HG03558 (cell line): ENCODE data around the gene SIM2.

ENCODE experiments used
- ATAC-seq: cut with Tn5 transposase; IDR thresholded peaks from one replicate; pipeline ENCODE4 v1.9.1; 2021; ENCODE audit warnings: moderate number of reproducible peaks; ENCODE audit not compliant: unreplicated experiment; ENCODE audit errors: extremely low read depth

The SIM2 gene

DNA sequence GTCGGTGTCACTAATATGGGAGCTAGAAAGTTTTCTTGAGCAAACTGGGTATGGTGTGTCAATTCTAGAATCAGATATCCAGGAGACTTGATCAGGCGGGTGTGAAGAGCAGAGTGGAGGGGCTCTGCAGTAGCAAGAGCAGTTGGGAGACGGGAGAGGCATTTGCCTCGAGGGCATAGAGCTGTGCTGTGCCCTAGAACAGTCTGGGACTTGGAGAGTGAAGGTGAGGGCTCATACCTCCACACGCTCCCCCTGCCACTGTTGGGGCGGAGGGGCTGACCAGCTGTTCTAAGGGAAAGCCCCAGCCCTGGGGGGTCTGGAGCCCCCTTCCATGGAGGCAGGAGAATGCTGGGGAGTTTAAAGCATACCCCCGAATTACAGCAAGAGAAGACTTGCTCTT, 33.8 kb downstream of the SIM2 start:
- no peak for ATAC-seq

- ATAC-seq = no peak
Observed at GRCh38 chr21:36733857-36734256, 34.9 kb downstream of the SIM2 start.

GRCh38 chr21:36734367-36735200, 35.7 kb downstream of the SIM2 start:
- no peak for ATAC-seq

- no peak for ATAC-seq
Observed at GRCh38 chr21:36735201-36735515, 36.2 kb downstream of the SIM2 start.

- ATAC-seq = no peak
Observed at GRCh38 chr21:36735724-36736320, 36.9 kb downstream of the SIM2 start.

DNA sequence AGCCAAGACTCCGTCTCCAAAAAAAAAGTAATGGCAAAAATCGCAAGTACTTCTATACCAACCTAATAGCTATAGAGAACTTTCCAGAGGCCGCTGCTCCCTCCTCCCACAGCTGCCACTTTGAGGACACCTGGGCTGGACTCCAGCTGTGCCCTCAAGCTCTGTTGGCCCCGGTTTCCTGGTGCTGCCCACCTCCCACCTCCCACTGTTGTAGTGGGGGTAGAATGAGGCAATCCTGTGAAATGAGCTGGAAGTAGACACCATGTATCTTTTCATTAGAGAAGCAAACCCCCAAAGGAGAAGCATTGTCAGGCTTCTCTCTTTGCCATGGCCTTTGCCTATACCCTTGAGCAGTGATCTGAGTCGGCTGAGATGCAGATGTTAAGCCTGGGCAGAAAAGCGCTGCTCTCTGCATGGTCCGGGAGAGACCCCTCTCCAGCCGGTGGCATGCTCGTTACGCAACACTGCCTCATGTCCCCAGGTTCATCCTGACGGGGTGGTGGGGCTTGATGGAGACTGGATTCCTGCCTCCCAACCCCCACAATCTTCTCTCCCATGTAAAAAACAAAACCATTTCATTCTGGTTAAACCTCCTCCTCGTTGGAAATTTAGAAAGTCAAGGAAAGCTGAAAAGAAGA, 39.7 kb downstream of the SIM2 start:
- ATAC-seq = no peak

- ATAC-seq = no peak
Observed at GRCh38 chr21:36741506-36741905, 42.6 kb downstream of the SIM2 start.

- no peak for ATAC-seq
Observed at GRCh38 chr21:36743008-36743407, 44.1 kb downstream of the SIM2 start.

DNA sequence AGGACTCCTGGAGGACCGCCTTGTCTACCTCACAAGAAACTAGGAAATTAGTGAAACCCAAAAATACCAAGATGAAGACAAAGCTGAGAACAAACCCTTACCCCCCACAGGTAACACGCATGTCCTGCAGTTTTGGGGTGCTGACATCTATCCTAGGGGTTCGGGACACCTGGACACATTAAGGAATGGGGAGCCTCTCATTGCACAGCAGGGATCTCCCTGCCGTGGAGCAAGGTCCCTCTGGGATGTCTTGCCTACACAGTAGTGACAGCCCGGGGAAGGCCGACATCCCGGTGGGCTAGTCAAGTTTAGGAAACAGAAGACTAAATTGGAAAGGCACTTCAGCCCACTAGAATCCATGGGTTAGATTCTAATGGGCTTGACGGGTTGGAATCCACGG, 44.5 kb downstream of the SIM2 start:
- no peak for ATAC-seq

GRCh38 chr21:36744190-36744559, 45.3 kb downstream of the SIM2 start:
- no peak for ATAC-seq

GRCh38 chr21:36744560-36745231, 45.8 kb downstream of the SIM2 start:
- ATAC-seq = no peak

DNA sequence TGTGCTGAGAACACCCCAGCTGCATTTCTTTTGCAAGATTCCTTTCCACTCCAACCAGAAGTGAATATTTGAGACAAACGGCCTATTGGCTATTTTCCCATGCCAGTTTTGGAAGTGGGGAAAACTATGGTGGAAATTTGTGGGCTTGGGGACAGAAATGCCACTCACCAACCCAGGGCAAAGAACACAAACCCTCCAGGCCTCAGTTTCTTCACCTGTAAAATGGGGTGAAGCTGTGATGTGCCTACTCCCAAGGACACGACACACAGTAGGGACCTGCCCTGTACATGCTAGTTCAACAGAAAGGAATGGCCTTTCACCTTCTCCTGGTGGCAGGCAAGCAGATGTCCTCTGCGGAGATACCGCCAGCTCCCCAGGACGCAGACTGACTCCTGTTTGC, 46.5 kb downstream of the SIM2 start:
- no peak for ATAC-seq

DNA sequence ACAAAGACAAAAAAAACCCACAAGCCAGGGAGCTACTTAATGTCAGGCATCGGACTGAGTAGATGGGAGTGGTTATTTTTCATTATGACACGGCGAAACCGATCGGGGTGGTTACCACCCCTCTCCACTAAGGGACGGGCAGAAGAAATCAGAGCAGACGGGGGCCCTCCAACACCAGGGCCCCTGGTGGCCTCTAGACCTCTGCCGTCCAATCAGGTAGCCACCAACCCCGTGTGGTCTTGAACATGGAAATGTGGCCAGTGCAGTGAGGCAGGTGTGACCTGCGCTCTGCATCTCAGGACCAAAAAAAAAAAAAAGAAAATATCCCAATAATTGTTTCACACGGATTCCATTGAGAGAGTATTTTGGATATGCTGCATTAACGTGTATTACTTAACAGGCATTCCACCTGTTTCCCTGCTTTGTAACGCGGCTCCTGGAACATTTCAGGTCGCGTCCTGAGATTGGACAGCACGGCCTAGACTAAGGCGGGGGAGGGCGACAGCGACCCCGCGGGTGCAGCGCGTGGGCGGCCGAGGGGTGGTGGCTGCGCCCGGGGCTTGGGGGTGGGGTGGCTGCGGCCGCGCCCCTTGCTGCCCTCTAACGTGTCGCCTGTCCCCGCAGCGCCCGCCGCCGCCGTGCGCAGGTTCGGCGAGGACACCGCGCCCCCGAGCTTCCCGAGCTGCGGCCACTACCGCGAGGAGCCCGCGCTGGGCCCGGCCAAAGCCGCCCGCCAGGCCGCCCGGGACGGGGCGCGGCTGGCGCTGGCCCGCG, 48.3 kb downstream of the SIM2 start:
- ATAC-seq = no peak

DNA sequence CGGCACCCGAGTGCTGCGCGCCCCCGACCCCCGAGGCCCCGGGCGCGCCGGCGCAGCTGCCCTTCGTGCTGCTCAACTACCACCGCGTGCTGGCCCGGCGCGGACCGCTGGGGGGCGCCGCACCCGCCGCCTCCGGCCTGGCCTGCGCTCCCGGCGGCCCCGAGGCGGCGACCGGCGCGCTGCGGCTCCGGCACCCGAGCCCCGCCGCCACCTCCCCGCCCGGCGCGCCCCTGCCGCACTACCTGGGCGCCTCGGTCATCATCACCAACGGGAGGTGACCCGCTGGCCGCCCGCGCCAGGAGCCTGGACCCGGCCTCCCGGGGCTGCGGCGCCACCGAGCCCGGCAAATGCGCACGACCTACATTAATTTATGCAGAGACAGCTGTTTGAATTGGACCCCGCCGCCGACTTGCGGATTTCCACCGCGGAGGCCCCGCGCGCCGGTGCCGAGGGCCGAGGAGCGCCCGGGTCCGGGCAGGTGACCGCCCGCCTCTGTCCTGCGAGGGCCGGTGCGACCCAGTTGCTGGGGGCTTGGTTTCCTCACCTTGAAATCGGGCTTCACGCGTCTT, 49.0 kb downstream of the SIM2 start:
- ATAC-seq = no peak

- no peak for ATAC-seq
Observed at GRCh38 chr21:36749935-36750575, 51.1 kb downstream of the SIM2 start.

DNA sequence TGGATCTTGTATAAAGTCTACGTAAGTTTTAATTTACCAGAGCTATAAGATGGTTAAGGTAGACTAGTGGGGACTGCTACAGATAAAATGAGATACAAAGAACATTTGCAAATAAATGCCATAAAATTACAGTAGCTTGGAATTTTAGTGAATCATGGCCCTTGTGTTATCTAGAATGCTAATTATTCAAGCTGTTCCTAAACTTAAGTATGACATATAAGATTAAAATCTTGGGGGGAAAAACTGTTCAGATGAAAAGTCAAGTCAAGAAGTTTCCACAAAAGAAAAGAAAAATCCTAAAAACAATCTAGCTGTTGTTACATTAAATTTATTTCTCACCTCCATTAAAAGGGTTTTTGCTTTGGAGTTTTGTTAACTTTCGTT, 51.7 kb downstream of the SIM2 start:
- no peak for ATAC-seq

DNA sequence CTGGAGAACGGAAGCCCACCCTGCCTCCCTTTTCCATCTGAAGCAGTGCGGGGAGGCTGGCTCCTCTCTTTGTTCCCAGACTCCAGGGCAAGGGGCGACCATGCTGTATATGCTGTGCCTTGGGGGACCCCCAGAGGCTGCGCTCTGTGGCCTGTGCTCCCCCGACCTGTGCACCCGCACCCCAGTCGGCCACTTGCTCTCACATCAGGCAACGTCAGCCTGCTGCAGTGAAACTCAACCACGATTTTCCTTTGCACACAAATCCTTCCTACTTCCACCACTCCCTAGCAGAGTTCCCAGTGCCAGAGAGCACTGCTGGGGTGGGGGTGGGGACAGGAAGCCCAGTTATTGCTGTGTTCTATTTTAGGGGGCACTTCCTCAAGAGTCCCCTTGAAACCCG, 52.5 kb downstream of the SIM2 start:
- ATAC-seq = no peak

DNA sequence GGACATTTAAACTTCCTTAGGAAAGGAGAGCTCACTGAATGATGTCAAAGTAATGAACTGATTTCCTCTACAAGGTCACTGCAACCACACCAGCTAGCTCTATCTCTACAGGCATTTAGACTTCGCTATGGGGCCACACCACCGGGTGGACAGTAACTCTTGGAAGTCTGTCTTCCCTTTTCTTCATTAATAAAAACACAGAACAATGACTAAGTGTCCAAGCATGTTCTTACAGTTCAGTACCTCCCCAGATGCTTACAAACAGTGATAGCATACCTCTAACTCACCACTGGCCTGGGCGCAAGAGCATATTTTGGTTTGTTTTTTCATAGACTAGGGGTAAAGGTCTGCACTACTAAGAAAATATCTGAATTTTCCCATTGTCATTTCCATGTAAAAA, 54.6 kb downstream of the SIM2 start:
- ATAC-seq = no peak

DNA sequence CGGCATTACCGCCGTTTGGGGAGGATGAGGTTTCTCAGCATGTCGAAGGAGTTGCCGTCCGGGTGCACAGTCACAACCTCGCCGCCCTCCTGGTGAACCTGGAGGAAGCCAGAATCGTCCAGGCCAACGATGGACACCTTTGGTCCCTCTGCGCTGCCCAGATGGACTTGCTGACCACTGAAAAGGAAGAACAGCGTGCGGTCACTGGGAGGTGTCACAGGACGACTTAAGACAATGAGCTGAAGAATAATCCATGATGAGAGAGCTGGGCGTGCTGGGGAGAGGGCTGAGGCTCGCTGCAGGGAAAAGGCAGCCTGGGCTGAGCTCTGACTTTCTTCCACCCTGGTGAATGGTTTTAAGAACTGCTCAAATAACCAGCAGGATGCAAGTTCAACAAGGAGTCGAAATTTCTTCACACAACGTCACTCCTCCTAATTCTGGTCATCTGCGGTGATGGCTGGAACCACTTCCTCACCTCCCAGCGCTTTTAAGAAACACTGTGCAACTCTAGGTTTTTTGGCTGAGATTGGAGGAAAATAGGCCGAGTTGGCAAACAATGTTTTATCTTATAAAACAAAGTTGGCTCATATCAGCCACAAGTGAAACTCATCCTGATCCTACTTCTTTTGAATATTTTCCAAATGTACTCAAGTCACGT, 55.5 kb downstream of the SIM2 start:
- ATAC-seq = no peak
